ENCODE results near the gene OS9. TPM values are rescaled to one million over a fixed set of nuclear protein-coding genes. Genes with fewer than 3 reads are reported as not detected.

Gene OS9
- total RNA-seq, 4 donors from 2014 or later = 139 to 223 (median 148) TPM

DNA sequence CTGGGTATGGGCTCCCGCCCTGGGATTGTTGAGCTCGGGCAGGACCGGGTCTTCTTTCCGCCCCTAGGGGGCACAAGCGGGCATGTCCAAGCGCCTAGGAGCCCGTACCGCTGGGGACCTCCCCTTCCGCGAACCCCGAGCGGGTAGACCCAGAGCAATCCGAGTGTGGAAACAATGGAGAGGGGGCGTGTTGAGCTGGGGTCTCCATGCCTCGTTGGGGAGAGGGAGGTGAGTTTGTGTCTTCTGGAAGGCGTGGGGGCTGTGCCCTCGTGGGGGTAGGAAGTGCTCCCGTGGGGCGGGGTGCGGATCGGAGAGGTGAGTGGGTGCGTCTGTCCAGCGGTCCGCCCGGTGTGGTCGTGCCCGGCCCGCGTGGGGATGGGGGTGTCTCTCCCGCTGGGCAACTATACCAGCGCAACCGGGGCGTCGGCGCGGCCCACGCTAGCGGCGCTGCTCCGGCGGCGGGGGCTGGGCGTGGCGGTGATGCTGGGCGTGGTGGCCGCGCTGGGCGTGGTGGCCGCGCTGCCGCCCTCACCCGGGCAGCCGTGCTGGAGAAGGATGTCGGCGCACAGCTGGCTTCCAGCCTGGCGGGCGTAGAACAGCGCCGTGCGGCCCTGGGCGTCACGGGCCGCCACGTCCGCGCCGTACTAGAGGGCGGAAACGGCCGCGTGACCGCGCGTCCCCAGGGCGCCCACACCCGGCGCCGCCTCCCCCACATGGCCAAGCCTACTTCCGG, 32.4 kb downstream of the OS9 start:
- Histone ChIP-seq H3K27me3 (peaks cover 6 to 57% (median 13%) of the 10 kb centered on the region in 4 donors), H3K27ac (replicated peaks in 1 of 4) (peak overlapping the region; percentile 43 to 56 (median 54)), H3K9me3 (no peaks in the 10 kb centered on the region), H3K4me3 (peak overlapping the region; percentile 60 to 75 (median 65)), H3K4me1 (peaks cover 14 to 25% (median 21%) of the 10 kb centered on the region in 4 donors), H3K36me3 (peaks cover 0 to 8% (median 8%) of the 10 kb centered on the region in 4 donors)
- TF ChIP-seq POLR2A (IDR thresholded peaks at IDR 0.05; ENCODE audit: low read depth) (no peak), POLR2AphosphoS5 (IDR thresholded peaks at IDR 0.05) (peak; percentile 29 to 33)
- TF ChIP-seq, protein P1, sequence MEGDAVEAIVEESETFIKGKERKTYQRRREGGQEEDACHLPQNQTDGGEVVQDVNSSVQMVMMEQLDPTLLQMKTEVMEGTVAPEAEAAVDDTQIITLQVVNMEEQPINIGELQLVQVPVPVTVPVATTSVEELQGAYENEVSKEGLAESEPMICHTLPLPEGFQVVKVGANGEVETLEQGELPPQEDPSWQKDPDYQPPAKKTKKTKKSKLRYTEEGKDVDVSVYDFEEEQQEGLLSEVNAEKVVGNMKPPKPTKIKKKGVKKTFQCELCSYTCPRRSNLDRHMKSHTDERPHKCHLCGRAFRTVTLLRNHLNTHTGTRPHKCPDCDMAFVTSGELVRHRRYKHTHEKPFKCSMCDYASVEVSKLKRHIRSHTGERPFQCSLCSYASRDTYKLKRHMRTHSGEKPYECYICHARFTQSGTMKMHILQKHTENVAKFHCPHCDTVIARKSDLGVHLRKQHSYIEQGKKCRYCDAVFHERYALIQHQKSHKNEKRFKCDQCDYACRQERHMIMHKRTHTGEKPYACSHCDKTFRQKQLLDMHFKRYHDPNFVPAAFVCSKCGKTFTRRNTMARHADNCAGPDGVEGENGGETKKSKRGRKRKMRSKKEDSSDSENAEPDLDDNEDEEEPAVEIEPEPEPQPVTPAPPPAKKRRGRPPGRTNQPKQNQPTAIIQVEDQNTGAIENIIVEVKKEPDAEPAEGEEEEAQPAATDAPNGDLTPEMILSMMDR (IDR thresholded peaks at IDR 0.05) = peak; percentile 52 to 77 (median 56)
- WGBS = 24% methylated on average over 12 of the region's 79 CpGs
- intact Hi-C loops (cut with DNase I) = no loop called here
- no peak for DNase-seq (ENCODE audit: extremely low spot score)

DNA sequence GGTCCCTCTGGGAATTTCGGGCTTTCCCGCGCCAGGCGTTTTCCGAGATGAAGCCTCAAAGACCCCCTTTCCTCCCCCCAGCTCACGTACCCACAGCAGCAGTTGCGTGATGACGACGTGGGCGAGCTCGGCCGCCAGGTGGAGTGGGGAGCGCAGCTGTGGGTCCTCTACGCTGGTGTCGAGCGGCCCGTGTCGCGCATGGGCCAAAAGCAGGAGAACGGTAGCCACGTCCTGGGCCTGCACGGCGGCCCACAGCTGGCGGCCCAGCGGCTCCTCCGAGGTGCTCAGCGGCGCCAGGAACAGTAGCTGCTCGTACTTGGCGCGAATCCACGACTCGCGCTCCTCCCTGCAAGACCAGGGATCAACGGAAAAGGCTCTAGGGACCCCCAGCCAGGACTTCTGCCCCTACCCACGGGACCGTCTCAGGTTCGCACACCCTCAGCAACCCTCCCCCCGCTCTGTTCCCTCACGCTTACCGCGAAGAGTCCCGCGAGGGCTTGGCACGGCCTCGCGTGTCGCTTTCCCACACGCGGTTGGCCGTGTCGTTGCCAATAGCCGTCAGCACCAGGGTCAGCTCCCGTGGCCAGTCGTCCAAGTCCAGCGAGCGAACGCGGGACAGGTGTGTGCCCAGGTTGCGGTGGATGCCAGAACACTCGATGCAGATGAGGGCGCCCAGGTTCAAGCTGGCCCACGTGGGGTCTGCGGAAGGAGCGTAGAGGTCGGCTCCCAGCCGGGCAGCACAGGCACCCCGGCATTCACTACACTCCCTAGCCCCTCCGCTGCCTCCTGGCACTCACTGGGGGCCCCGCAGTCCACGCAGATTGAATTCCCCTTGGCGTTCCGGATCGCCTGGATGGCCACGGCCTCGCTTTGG, 33.2 kb downstream of the OS9 start:
- Histone ChIP-seq H3K4me3 (peak overlapping the region; percentile 60 to 75 (median 65)), H3K9me3 (no peaks in the 10 kb centered on the region), H3K4me1 (peaks cover 14 to 25% (median 21%) of the 10 kb centered on the region in 4 donors), H3K27me3 (peaks cover 6 to 65% (median 13%) of the 10 kb centered on the region in 4 donors), H3K36me3 (peaks cover 0 to under 1% (median under 1%) of the 10 kb centered on the region in 4 donors), H3K27ac (replicated peaks in 1 of 4) (peak overlapping the region; percentile 43 to 56 (median 54))
- intact Hi-C loops (cut with DNase I) = no loop called here
- no peak for DNase-seq (ENCODE audit: extremely low spot score)
- TF ChIP-seq, protein P1 (IDR thresholded peaks at IDR 0.05) = peak; percentile 21 to 45 (median 27)
- TF ChIP-seq EP300 (IDR thresholded peaks at IDR 0.05) = no peak
- TF ChIP-seq POLR2AphosphoS5 (IDR thresholded peaks at IDR 0.05) = peak in 1 of 2 donors; percentile 2
- 51% methylated on average over 69 of the region's 76 CpGs for WGBS

- TF ChIP-seq, protein P1 (IDR thresholded peaks at IDR 0.05) = no peak
- TF ChIP-seq EP300 (IDR thresholded peaks at IDR 0.05) (no peak), POLR2A (IDR thresholded peaks at IDR 0.05; ENCODE audit: low read depth) (no peak), POLR2AphosphoS5 (IDR thresholded peaks at IDR 0.05) (no peak)
- peaks cover 6 to 72% (median 13%) of the 10 kb centered on the region in 4 donors for H3K27me3 ChIP-seq
- intact Hi-C loops (cut with DNase I) = no loop called here
- no peak overlapping the region for H3K4me3 ChIP-seq
- H3K27ac ChIP-seq (replicated peaks in 1 of 4) = no peak overlapping the region
- H3K36me3 ChIP-seq = no peaks in the 10 kb centered on the region
- DNase-seq (ENCODE audit: extremely low spot score) = no peak
- H3K9me3 ChIP-seq = no peaks in the 10 kb centered on the region
- H3K4me1 ChIP-seq = peaks cover 14 to 25% (median 21%) of the 10 kb centered on the region in 4 donors
- 63% methylated on average over 21 of the region's 21 CpGs for WGBS
Measured at GRCh38 chr12:57727758-57728395, 33.9 kb downstream of the OS9 start.

DNA sequence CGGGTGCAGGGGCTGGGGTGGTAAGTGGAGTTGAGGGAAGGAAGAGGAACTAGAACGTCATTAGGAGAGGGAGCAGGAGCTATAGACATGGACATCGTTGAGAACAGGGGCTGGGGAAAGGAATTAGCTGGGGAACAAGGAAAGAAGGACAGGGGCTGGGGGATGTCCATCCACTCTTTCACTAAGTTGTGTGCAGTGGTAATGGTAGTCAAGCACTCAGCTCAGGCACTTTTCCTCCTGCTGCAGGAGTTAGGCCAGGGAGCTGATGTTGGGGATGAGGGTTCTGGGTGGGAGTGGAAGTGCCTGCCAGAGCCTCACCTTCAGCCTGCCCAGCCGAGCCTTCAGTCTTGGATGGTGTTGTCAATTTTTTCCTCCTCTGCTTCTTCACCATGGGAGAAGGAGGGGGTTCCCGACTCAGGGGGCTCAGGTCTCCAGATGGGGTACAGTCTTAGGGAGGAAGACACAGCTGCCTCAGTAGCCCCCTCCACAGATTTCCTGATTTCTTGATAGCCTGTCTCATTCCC, 35.5 kb downstream of the OS9 start:
- peaks cover 14 to 25% (median 21%) of the 10 kb centered on the region in 4 donors for H3K4me1 ChIP-seq
- TF ChIP-seq POLR2A (IDR thresholded peaks at IDR 0.05; ENCODE audit: low read depth) (no peak), POLR2AphosphoS5 (IDR thresholded peaks at IDR 0.05) (no peak), EP300 (IDR thresholded peaks at IDR 0.05) (no peak)
- TF ChIP-seq, protein P1 (IDR thresholded peaks at IDR 0.05) = no peak
- whole genome bisulfite sequencing = 55% methylated on average over 5 of the region's 5 CpGs
- peaks cover 7 to 86% (median 17%) of the 10 kb centered on the region in 4 donors for H3K27me3 ChIP-seq
- H3K4me3 ChIP-seq = no peak overlapping the region
- no peak for DNase-seq (ENCODE audit: extremely low spot score)
- no peak overlapping the region for H3K27ac ChIP-seq (replicated peaks in 1 of 4)
- H3K9me3 ChIP-seq = no peaks in the 10 kb centered on the region
- intact Hi-C loops (cut with DNase I) = no loop called here
- no peaks in the 10 kb centered on the region for H3K36me3 ChIP-seq

Data from esophagus muscularis mucosa (tissue), 4 donors.